ENCODE data around the gene TRABD2B. TPM values are rescaled to one million over a fixed set of nuclear protein-coding genes. Genes with fewer than 3 reads are reported as not detected.

Gene TRABD2B
- total RNA-seq, 4 donors from 2014 or later: 0.83 to 2.6 (median 1.9) TPM

- H3K4me3 ChIP-seq: no peak overlapping the region
- H3K27me3 ChIP-seq: no peaks in the 10 kb centered on the region
- no peak overlapping the region for H3K27ac ChIP-seq
- H3K9me3 ChIP-seq: no peaks in the 10 kb centered on the region
- TF ChIP-seq POLR2AphosphoS5 (IDR thresholded peaks at IDR 0.05): no peak
- TF ChIP-seq EP300 (IDR thresholded peaks at IDR 0.05): no peak
- no peak for TF ChIP-seq POLR2A (IDR thresholded peaks at IDR 0.05)
- DNase-seq (ENCODE audit: low spot score in 2 of 2): no peak
- WGBS: 43% methylated on average over 7 of the region's 9 CpGs
- H3K4me1 ChIP-seq: peaks cover 7% of the 10 kb centered on the region
- no peaks in the 10 kb centered on the region for H3K36me3 ChIP-seq
These were observed 233.5 kb downstream of the TRABD2B start for GRCh38 chr1:47763591-47764171.

- H3K27ac ChIP-seq: no peak overlapping the region
- H3K4me3 ChIP-seq: no peak overlapping the region
- peaks cover 9% of the 10 kb centered on the region for H3K4me1 ChIP-seq
- no peak for DNase-seq (ENCODE audit: low spot score in 2 of 2)
- TF ChIP-seq CTCF (IDR thresholded peaks at IDR 0.05) (no peak), POLR2AphosphoS5 (IDR thresholded peaks at IDR 0.05) (no peak), EP300 (IDR thresholded peaks at IDR 0.05) (no peak)
- 79% methylated on average over 5 of the region's 5 CpGs for WGBS
- no peaks in the 10 kb centered on the region for H3K27me3 ChIP-seq
- H3K36me3 ChIP-seq: no peaks in the 10 kb centered on the region
- no peaks in the 10 kb centered on the region for H3K9me3 ChIP-seq
These were observed 235.2 kb downstream of the TRABD2B start for GRCh38 chr1:47761974-47762373.

GRCh38 chr1:47761201-47761930 lies 235.8 kb downstream of the TRABD2B start:
- DNase-seq (ENCODE audit: low spot score in 2 of 2): no peak
- Histone ChIP-seq H3K9me3 (no peaks in the 10 kb centered on the region), H3K36me3 (no peaks in the 10 kb centered on the region), H3K4me3 (no peak overlapping the region), H3K4me1 (peaks cover 9% of the 10 kb centered on the region), H3K27ac (no peak overlapping the region), H3K27me3 (no peaks in the 10 kb centered on the region)
- 84% methylated on average over 8 of the region's 8 CpGs for WGBS
- TF ChIP-seq POLR2A (IDR thresholded peaks at IDR 0.05) (no peak), POLR2AphosphoS5 (IDR thresholded peaks at IDR 0.05) (no peak), CTCF (IDR thresholded peaks at IDR 0.05) (no peak), EP300 (IDR thresholded peaks at IDR 0.05) (no peak)

GRCh38 chr1:47759936-47760629 lies 237.1 kb downstream of the TRABD2B start:
- H3K27ac ChIP-seq: no peak overlapping the region
- TF ChIP-seq POLR2AphosphoS5 (IDR thresholded peaks at IDR 0.05) (no peak), POLR2A (IDR thresholded peaks at IDR 0.05) (no peak), CTCF (IDR thresholded peaks at IDR 0.05) (no peak), EP300 (IDR thresholded peaks at IDR 0.05) (no peak)
- no peaks in the 10 kb centered on the region for H3K27me3 ChIP-seq
- DNase-seq (ENCODE audit: low spot score in 2 of 2): no peak
- no peak overlapping the region for H3K4me3 ChIP-seq
- no peaks in the 10 kb centered on the region for H3K9me3 ChIP-seq
- peaks cover 9% of the 10 kb centered on the region for H3K4me1 ChIP-seq
- WGBS: 83% methylated on average over 9 of the region's 9 CpGs
- no peaks in the 10 kb centered on the region for H3K36me3 ChIP-seq

GRCh38 chr1:47759251-47759935 lies 237.8 kb downstream of the TRABD2B start:
- 90% methylated on average over 12 of the region's 12 CpGs for WGBS
- no peak overlapping the region for H3K27ac ChIP-seq
- TF ChIP-seq POLR2A (IDR thresholded peaks at IDR 0.05) (no peak), CTCF (IDR thresholded peaks at IDR 0.05) (no peak), POLR2AphosphoS5 (IDR thresholded peaks at IDR 0.05) (no peak), EP300 (IDR thresholded peaks at IDR 0.05) (no peak)
- no peak overlapping the region for H3K4me3 ChIP-seq
- H3K4me1 ChIP-seq: peaks cover 9% of the 10 kb centered on the region
- no peaks in the 10 kb centered on the region for H3K27me3 ChIP-seq
- DNase-seq (ENCODE audit: low spot score in 2 of 2): no peak
- no peaks in the 10 kb centered on the region for H3K9me3 ChIP-seq
- no peaks in the 10 kb centered on the region for H3K36me3 ChIP-seq
